ENCODE results near the gene GNAI2. TPM values are rescaled to one million over a fixed set of nuclear protein-coding genes. Genes with fewer than 3 reads are reported as not detected.
A peak's percentile ranks its signal among the peaks of the same experiment; 100 is the strongest.

The GNAI2 gene
- total RNA-seq, 2 experiments from 2014 or later: 238 to 242 TPM

DNA sequence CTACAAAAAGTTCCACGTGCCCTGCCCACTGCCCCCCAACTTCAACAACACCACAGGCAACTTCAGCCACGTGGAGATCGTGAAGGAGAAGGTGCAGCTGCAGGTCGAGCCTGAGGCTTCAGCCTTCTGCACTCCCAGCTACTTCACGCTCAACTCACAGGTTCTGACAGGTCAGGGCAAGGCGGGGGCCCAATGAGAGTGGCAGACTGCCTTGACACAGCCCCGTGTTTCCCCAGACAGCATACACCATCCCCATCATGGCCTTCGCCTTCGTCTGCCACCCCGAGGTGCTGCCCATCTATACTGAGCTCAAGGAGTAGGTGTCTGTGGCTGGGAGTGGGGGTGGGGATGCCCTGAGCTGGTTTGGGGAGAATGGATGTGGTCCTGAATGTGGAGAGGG lies 18.3 kb upstream of the GNAI2 start:
- Mint-ChIP-seq H3K27ac (no peak overlapping the region), H3K9me3 (no peaks in the 10 kb centered on the region), H3K36me3 (ENCODE audit: low read depth) (no peaks in the 10 kb centered on the region), H3K4me1 (ENCODE audit: low read depth) (no peaks in the 10 kb centered on the region), H3K27me3 (no peaks in the 10 kb centered on the region), H3K4me3 (no peak overlapping the region)
- ATAC-seq (no peak), DNase-seq (no peak)
- POLR2A ChIA-PET: interaction anchor here (0.9 kb wide), 1 partner anchor 20 kb away, joined by 3 read pairs; no protein-coding TSS in a partner anchor
- TF ChIP-seq, protein P1, sequence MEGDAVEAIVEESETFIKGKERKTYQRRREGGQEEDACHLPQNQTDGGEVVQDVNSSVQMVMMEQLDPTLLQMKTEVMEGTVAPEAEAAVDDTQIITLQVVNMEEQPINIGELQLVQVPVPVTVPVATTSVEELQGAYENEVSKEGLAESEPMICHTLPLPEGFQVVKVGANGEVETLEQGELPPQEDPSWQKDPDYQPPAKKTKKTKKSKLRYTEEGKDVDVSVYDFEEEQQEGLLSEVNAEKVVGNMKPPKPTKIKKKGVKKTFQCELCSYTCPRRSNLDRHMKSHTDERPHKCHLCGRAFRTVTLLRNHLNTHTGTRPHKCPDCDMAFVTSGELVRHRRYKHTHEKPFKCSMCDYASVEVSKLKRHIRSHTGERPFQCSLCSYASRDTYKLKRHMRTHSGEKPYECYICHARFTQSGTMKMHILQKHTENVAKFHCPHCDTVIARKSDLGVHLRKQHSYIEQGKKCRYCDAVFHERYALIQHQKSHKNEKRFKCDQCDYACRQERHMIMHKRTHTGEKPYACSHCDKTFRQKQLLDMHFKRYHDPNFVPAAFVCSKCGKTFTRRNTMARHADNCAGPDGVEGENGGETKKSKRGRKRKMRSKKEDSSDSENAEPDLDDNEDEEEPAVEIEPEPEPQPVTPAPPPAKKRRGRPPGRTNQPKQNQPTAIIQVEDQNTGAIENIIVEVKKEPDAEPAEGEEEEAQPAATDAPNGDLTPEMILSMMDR (IDR thresholded peaks at IDR 0.05): no peak
- CTCF ChIA-PET: interaction anchor here (1.1 to 7.3 kb wide), 5 partner anchors 9 to 44 kb away, joined by 3 to 93 read pairs (median 4); no protein-coding TSS in a partner anchor
- intact Hi-C loops (cut with micrococcal nuclease): no loop called here

DNA sequence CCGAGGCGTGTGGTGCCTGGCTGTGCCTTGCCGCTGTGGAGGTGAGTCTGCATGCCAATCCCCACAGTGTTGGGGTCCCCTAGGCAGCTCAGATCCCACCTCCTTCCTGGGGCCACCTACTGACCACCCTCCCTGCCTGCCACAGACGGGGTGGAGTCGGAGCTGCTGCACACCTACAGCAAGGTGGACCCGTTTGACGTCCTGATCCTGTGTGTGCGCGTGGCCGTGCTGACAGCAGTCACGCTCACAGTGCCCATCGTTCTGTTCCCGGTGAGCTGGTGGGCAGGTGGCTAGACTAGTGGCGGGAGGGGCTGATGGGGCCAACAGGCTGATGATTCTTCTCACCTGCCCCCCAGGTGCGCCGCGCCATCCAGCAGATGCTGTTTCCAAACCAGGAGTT lies 17.6 kb upstream of the GNAI2 start:
- intact Hi-C loops (cut with micrococcal nuclease): no loop called here
- TF ChIP-seq, protein P1 (IDR thresholded peaks at IDR 0.05): no peak
- Mint-ChIP-seq H3K27ac (no peak overlapping the region), H3K36me3 (ENCODE audit: low read depth) (no peaks in the 10 kb centered on the region), H3K27me3 (no peaks in the 10 kb centered on the region), H3K4me1 (ENCODE audit: low read depth) (no peaks in the 10 kb centered on the region), H3K9me3 (no peaks in the 10 kb centered on the region), H3K4me3 (no peak overlapping the region)
- ChIA-PET POLR2A (interaction anchor here (0.9 kb wide), 1 partner anchor 19 kb away, joined by 3 read pairs; no protein-coding TSS in a partner anchor), CTCF (interaction anchor here (1.1 to 7.3 kb wide), 5 partner anchors 8 to 38 kb away, joined by 3 to 93 read pairs (median 3); no protein-coding TSS in a partner anchor)
- ATAC-seq (no peak), DNase-seq (no peak)

DNA sequence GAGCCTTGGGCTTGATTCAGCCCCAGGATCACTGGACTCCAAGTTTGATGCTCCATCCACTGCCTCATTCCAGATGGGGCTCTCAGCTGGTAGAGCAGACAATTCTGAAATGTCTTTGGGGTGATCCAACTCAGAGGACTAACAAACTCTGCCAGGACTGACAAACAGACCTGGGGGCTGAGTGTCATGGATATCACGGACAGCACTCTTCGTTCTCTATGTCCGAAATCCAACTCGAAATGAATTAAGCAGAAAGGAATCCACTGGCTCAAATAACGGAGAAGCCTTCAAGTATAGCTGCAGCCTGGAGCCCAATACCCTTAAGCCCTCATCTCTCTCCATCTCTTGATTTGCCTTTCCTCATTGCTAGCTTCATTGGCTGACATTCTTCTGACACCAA lies 16.7 kb upstream of the GNAI2 start:
- TF ChIP-seq, protein P1 (IDR thresholded peaks at IDR 0.05): no peak
- CTCF ChIA-PET: interaction anchor here (1.1 to 7.3 kb wide), 4 partner anchors 9 to 28 kb away, joined by 3 to 93 read pairs (median 4); no protein-coding TSS in a partner anchor
- H3K27ac Mint-ChIP-seq: no peak overlapping the region

DNA sequence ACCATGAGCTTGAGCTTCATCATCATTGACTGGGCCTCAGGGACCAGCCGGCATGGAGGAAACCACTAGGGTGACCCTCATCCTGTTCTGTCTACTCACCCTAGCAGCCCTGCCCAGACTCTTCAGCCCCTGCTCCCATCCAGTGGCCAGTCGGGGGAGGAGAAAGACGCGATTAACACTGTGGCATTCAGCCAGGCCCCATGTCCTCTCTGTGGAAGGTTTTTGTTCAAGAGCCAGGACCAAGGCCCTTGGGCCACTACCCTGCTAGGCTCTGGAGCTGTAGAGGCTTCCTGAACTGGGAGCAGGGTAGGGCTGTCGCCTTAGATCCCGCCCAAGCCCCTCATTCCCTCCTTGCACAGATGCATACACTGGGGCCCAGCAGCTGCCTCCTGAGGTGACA lies 15.9 kb upstream of the GNAI2 start:
- POLR2A ChIA-PET: interaction anchor here (1.1 to 1.7 kb wide), 2 partner anchors 25 to 100 kb away, joined by 3 read pairs; no protein-coding TSS in a partner anchor
- Mint-ChIP-seq H3K4me1 (ENCODE audit: low read depth) (no peaks in the 10 kb centered on the region), H3K27ac (no peak overlapping the region), H3K36me3 (ENCODE audit: low read depth) (no peaks in the 10 kb centered on the region), H3K27me3 (peaks cover 2% of the 10 kb centered on the region), H3K4me3 (no peak overlapping the region), H3K9me3 (no peaks in the 10 kb centered on the region)
- DNase-seq: no peak
- CTCF ChIA-PET: interaction anchor here (0.9 to 7.3 kb wide), 5 partner anchors 8 to 55 kb away, joined by 3 to 93 read pairs (median 5); no protein-coding TSS in a partner anchor
- no peak for ATAC-seq
- TF ChIP-seq, protein P1 (IDR thresholded peaks at IDR 0.05): no peak
- intact Hi-C loops (cut with micrococcal nuclease): no loop called here

More for the DNA sequence above, 16.7 kb upstream of the GNAI2 start:
- Mint-ChIP-seq H3K4me1 (ENCODE audit: low read depth) (no peaks in the 10 kb centered on the region), H3K36me3 (ENCODE audit: low read depth) (no peaks in the 10 kb centered on the region), H3K9me3 (no peaks in the 10 kb centered on the region), H3K4me3 (no peak overlapping the region), H3K27me3 (peaks cover 2% of the 10 kb centered on the region)
- intact Hi-C loops (cut with micrococcal nuclease): no loop called here
- ATAC-seq (no peak), DNase-seq (no peak)
- POLR2A ChIA-PET: interaction anchor here (0.7 to 1.7 kb wide), 2 partner anchors 23 to 25 kb away, joined by 3 read pairs; no protein-coding TSS in a partner anchor

DNA sequence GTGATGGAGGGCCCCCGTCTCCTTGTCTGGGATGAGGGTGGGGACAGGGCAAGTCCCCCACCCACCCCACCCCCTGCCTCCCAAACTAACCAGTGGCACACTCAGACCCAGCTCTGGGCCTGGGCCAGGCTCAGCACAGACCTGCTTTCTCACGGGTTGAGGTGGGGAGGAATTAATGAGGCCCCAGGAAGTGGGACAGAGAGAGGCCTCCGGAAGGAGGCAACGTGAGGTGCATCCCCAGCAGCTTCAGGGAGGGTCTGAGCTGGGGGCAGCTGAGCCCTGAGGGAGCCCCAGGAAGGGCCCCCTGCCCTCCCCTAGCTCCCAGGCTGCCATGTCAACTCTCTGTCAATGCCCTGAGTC lies 15.0 kb upstream of the GNAI2 start:
- intact Hi-C loops (cut with micrococcal nuclease): no loop called here
- Mint-ChIP-seq H3K27me3 (peaks cover 4% of the 10 kb centered on the region), H3K4me1 (ENCODE audit: low read depth) (peaks cover 7% of the 10 kb centered on the region), H3K27ac (no peak overlapping the region), H3K4me3 (no peak overlapping the region), H3K36me3 (ENCODE audit: low read depth) (no peaks in the 10 kb centered on the region), H3K9me3 (no peaks in the 10 kb centered on the region)
- ChIA-PET POLR2A (interaction anchor here (1.1 to 1.5 kb wide), 3 partner anchors 26 to 126 kb away, joined by 3 to 6 read pairs (median 3); no protein-coding TSS in a partner anchor), CTCF (interaction anchor here (0.9 to 7.3 kb wide), 7 partner anchors 9 to 54 kb away, joined by 3 to 93 read pairs (median 4); no protein-coding TSS in a partner anchor)
- TF ChIP-seq, protein P1 (IDR thresholded peaks at IDR 0.05): no peak
- peak; percentile 12 for DNase-seq
- peak; percentile 57 for ATAC-seq
